Measurements from ENCODE around the gene F13A1.

The F13A1 gene

DNA sequence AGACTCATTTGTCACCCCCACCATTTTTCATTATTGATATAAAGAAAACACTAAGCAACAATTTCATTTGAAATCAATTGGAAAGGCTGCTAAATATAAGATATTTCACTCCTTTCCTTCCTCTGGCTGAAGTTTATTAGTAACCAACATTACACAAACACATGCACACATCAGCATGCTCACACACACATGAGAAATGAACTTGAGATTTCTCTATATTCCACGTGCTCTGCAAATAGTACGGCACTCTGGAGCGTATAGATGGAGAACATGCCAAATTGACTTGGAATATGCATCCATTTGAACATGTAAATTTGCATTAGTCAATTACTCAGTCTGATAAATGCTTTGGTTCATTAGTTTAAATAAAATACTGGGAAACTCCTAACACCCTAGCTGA is 37.1 kb upstream of the F13A1 start:
- CTCF ChIA-PET, result no interaction called here
- POLR2A ChIA-PET, result no interaction called here

DNA sequence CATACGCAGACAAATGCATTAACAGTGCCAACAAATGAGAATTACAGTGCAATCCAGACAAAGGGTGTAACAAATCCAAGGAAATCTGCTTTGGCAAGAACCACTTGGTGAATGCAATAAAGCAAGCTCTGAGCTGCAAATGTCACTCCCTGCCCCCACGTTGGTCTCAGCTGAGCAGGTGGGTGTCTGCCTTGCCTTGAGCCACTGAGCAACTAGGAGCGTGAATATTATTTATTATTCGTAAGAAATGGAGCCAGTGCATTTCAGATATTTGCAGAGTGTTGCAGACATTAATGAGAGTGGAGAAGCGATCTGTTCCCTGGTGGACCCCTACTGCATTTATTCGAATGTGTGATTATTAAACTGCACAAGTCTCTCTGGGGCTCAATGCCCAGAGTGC is 36.6 kb upstream of the F13A1 start:
- ChIA-PET POLR2A (no interaction called here), CTCF (no interaction called here)
- Histone ChIP-seq H3K27ac (ENCODE audit: extremely low read depth, low read depth, low read length) (no peak overlapping the region), H3K4me1 (ENCODE audit: control insufficient read depth, insufficient read depth, low read length) (no peaks in the 10 kb centered on the region), H3K9me3 (ENCODE audit: control insufficient read depth, insufficient read depth, low read depth, low read length) (no peaks in the 10 kb centered on the region), H3K36me3 (ENCODE audit: control insufficient read depth in 2 of 2, insufficient read depth in 1 of 2, low read length in 2 of 2) (no peaks in the 10 kb centered on the region), H3K4me3 (ENCODE audit: low read depth, low read length) (no peak overlapping the region)
- TF ChIP-seq PRDM6 (tag by site-specific recombination; IDR thresholded peaks at IDR 0.05) (no peak), ZNF423 (tag by site-specific recombination; IDR thresholded peaks at IDR 0.05) (no peak), ZNF544 (tag by site-specific recombination; IDR thresholded peaks at IDR 0.05) (no peak), ZFP41 (tag by site-specific recombination; IDR thresholded peaks at IDR 0.05; ENCODE audit: borderline replicate concordance) (no peak), ZNF350 (tag by site-specific recombination; IDR thresholded peaks at IDR 0.05) (no peak), BCL11A (tag by site-specific recombination; IDR thresholded peaks at IDR 0.05; ENCODE audit: low read depth) (no peak)
- TF ChIP-seq, protein P1, sequence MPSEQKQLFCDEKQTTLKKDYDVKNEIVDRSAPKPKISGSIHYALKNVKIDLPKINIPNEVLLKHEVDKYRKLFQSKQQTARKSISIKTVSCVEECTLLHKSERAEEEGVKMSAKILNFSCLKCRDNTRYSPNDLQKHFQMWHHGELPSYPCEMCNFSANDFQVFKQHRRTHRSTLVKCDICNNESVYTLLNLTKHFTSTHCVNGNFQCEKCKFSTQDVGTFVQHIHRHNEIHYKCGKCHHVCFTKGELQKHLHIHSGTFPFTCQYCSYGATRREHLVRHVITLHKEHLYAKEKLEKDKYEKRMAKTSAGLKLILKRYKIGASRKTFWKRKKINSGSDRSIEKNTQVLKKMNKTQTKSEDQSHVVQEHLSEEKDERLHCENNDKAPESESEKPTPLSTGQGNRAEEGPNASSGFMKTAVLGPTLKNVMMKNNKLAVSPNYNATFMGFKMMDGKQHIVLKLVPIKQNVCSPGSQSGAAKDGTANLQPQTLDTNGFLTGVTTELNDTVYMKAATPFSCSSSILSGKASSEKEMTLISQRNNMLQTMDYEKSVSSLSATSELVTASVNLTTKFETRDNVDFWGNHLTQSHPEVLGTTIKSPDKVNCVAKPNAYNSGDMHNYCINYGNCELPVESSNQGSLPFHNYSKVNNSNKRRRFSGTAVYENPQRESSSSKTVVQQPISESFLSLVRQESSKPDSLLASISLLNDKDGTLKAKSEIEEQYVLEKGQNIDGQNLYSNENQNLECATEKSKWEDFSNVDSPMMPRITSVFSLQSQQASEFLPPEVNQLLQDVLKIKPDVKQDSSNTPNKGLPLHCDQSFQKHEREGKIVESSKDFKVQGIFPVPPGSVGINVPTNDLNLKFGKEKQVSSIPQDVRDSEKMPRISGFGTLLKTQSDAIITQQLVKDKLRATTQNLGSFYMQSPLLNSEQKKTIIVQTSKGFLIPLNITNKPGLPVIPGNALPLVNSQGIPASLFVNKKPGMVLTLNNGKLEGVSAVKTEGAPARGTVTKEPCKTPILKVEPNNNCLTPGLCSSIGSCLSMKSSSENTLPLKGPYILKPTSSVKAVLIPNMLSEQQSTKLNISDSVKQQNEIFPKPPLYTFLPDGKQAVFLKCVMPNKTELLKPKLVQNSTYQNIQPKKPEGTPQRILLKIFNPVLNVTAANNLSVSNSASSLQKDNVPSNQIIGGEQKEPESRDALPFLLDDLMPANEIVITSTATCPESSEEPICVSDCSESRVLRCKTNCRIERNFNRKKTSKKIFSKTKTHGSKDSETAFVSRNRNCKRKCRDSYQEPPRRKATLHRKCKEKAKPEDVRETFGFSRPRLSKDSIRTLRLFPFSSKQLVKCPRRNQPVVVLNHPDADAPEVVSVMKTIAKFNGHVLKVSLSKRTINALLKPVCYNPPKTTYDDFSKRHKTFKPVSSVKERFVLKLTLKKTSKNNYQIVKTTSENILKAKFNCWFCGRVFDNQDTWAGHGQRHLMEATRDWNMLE (tag by site-specific recombination; conservative IDR thresholded peaks at IDR 0.05; ENCODE audit: low read depth), result no peak

More for the DNA sequence above, 37.1 kb upstream of the F13A1 start:
- no peaks in the 10 kb centered on the region for H3K36me3 ChIP-seq (ENCODE audit: control insufficient read depth in 2 of 2, insufficient read depth in 1 of 2, low read length in 2 of 2)
- H3K4me3 ChIP-seq (ENCODE audit: low read depth, low read length), result no peak overlapping the region
- H3K27ac ChIP-seq (ENCODE audit: extremely low read depth, low read depth, low read length), result no peak overlapping the region
- TF ChIP-seq, protein P2, sequence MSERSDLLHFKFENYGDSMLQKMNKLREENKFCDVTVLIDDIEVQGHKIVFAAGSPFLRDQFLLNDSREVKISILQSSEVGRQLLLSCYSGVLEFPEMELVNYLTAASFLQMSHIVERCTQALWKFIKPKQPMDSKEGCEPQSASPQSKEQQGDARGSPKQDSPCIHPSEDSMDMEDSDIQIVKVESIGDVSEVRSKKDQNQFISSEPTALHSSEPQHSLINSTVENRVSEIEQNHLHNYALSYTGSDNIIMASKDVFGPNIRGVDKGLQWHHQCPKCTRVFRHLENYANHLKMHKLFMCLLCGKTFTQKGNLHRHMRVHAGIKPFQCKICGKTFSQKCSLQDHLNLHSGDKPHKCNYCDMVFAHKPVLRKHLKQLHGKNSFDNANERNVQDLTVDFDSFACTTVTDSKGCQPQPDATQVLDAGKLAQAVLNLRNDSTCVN (tag by site-specific recombination; optimal IDR thresholded peaks at IDR 0.05), result no peak
- no peak for TF ChIP-seq KLF1 (tag by site-specific recombination; IDR thresholded peaks at IDR 0.05)
- no peak for TF ChIP-seq ZNF138 (tag by site-specific recombination; IDR thresholded peaks at IDR 0.05; ENCODE audit: borderline replicate concordance)
- no peak for TF ChIP-seq YY2 (tag by site-specific recombination; IDR thresholded peaks at IDR 0.05)
- TF ChIP-seq ZNF76 (tag by site-specific recombination; IDR thresholded peaks at IDR 0.05; ENCODE audit: borderline replicate concordance, low read depth), result no peak
- no peak for TF ChIP-seq MZF1 (tag by site-specific recombination; IDR thresholded peaks at IDR 0.05; ENCODE audit: borderline replicate concordance)
- no peak for TF ChIP-seq ZNF146 (tag by site-specific recombination; IDR thresholded peaks at IDR 0.05)
- TF ChIP-seq, protein P3, sequence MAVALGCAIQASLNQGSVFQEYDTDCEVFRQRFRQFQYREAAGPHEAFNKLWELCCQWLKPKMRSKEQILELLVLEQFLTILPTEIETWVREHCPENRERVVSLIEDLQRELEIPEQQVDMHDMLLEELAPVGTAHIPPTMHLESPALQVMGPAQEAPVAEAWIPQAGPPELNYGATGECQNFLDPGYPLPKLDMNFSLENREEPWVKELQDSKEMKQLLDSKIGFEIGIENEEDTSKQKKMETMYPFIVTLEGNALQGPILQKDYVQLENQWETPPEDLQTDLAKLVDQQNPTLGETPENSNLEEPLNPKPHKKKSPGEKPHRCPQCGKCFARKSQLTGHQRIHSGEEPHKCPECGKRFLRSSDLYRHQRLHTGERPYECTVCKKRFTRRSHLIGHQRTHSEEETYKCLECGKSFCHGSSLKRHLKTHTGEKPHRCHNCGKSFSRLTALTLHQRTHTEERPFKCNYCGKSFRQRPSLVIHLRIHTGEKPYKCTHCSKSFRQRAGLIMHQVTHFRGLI (tag by site-specific recombination; IDR thresholded peaks at IDR 0.05), result no peak
- no peak for TF ChIP-seq GFI1B (tag by site-specific recombination; IDR thresholded peaks at IDR 0.05)
- no peak for TF ChIP-seq ZNF48 (tag by site-specific recombination; IDR thresholded peaks at IDR 0.05)
- no peak for TF ChIP-seq ELK4 (IDR thresholded peaks at IDR 0.05; ENCODE audit: borderline replicate concordance, low read depth, low read length)
- no peak for TF ChIP-seq BCL11A (tag by site-specific recombination; IDR thresholded peaks at IDR 0.05; ENCODE audit: low read depth)
- TF ChIP-seq, protein P4, sequence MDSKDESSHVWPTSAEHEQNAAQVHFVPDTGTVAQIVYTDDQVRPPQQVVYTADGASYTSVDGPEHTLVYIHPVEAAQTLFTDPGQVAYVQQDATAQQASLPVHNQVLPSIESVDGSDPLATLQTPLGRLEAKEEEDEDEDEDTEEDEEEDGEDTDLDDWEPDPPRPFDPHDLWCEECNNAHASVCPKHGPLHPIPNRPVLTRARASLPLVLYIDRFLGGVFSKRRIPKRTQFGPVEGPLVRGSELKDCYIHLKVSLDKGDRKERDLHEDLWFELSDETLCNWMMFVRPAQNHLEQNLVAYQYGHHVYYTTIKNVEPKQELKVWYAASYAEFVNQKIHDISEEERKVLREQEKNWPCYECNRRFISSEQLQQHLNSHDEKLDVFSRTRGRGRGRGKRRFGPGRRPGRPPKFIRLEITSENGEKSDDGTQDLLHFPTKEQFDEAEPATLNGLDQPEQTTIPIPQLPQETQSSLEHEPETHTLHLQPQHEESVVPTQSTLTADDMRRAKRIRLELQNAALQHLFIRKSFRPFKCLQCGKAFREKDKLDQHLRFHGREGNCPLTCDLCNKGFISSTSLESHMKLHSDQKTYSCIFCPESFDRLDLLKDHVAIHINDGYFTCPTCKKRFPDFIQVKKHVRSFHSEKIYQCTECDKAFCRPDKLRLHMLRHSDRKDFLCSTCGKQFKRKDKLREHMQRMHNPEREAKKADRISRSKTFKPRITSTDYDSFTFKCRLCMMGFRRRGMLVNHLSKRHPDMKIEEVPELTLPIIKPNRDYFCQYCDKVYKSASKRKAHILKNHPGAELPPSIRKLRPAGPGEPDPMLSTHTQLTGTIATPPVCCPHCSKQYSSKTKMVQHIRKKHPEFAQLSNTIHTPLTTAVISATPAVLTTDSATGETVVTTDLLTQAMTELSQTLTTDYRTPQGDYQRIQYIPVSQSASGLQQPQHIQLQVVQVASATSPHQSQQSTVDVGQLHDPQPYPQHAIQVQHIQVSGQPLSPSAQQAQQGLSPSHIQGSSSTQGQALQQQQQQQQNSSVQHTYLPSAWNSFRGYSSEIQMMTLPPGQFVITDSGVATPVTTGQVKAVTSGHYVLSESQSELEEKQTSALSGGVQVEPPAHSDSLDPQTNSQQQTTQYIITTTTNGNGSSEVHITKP (tag by site-specific recombination; IDR thresholded peaks at IDR 0.05), result no peak
- TF ChIP-seq ZBTB8A (tag by site-specific recombination; IDR thresholded peaks at IDR 0.05), result no peak
- TF ChIP-seq ZBTB48 (tag by site-specific recombination; IDR thresholded peaks at IDR 0.05), result no peak
- H3K4me1 ChIP-seq (ENCODE audit: control insufficient read depth, insufficient read depth, low read length), result no peaks in the 10 kb centered on the region
- H3K9me3 ChIP-seq (ENCODE audit: control insufficient read depth, insufficient read depth, low read depth, low read length), result no peaks in the 10 kb centered on the region
